HG02798 (cell line): ENCODE measurements around the gene C1orf105.

Source experiments
- ATAC-seq: cut with Tn5 transposase; IDR thresholded peaks from one replicate; pipeline ENCODE4 v1.9.1; 2021; ENCODE audit warnings: mild to moderate bottlenecking; ENCODE audit not compliant: unreplicated experiment, poor library complexity

The C1orf105 gene

GRCh38 chr1:172394811-172395210 is 25.7 kb upstream of the C1orf105 start:
- no peak for ATAC-seq

- no peak for ATAC-seq
Measured at GRCh38 chr1:172395576-172395975, 24.9 kb upstream of the C1orf105 start.

- ATAC-seq = peak; percentile 38
Measured at GRCh38 chr1:172397221-172397620, 23.3 kb upstream of the C1orf105 start.

- no peak for ATAC-seq
Measured at GRCh38 chr1:172397633-172398032, 22.9 kb upstream of the C1orf105 start.

GRCh38 chr1:172398193-172398592 is 22.3 kb upstream of the C1orf105 start:
- ATAC-seq = no peak

GRCh38 chr1:172398970-172399755 is 21.3 kb upstream of the C1orf105 start:
- no peak for ATAC-seq

GRCh38 chr1:172399756-172400721 is 20.4 kb upstream of the C1orf105 start:
- no peak for ATAC-seq

- ATAC-seq = no peak
Measured at GRCh38 chr1:172400722-172401105, 19.8 kb upstream of the C1orf105 start.

- no peak for ATAC-seq
Measured at GRCh38 chr1:172401477-172401876, 19.0 kb upstream of the C1orf105 start.

GRCh38 chr1:172401892-172402291 is 18.6 kb upstream of the C1orf105 start:
- ATAC-seq = no peak

- ATAC-seq = no peak
Measured at GRCh38 chr1:172402878-172403569, 17.5 kb upstream of the C1orf105 start.

GRCh38 chr1:172404121-172404520 is 16.4 kb upstream of the C1orf105 start:
- ATAC-seq = no peak

GRCh38 chr1:172405912-172406311 is 14.6 kb upstream of the C1orf105 start:
- ATAC-seq = no peak

- ATAC-seq = no peak
Measured at GRCh38 chr1:172406968-172407367, 13.5 kb upstream of the C1orf105 start.

GRCh38 chr1:172408958-172409357 is 11.5 kb upstream of the C1orf105 start:
- no peak for ATAC-seq

- ATAC-seq = no peak
Measured at GRCh38 chr1:172410027-172410426, 10.5 kb upstream of the C1orf105 start.

- ATAC-seq = no peak
Measured at GRCh38 chr1:172411791-172412338, 8.6 kb upstream of the C1orf105 start.

GRCh38 chr1:172414331-172414730 is 6.2 kb upstream of the C1orf105 start:
- ATAC-seq = no peak

GRCh38 chr1:172416496-172417035 is 3.9 kb upstream of the C1orf105 start:
- no peak for ATAC-seq

GRCh38 chr1:172417557-172417956 is 2.9 kb upstream of the C1orf105 start:
- no peak for ATAC-seq
